ENCODE measurements around the gene YOD1.

- TF ChIP-seq CTCF (IDR thresholded peaks at IDR 0.05; ENCODE audit: borderline replicate concordance, extremely low read depth, low read length, poor library complexity, severe bottlenecking) (no peak), EZH2 (IDR thresholded peaks at IDR 0.05; ENCODE audit: borderline replicate concordance, low read depth, low read length, severe bottlenecking) (no peak)
These were observed 31.3 kb downstream of the YOD1 start for GRCh38 chr1:207019661-207020060.
